HL-60 (cell line): Measurements from ENCODE around the gene LRMDA.

ENCODE experiments used
- POLR2AphosphoS5 ChIP-seq: IDR thresholded peaks from 2 replicates; pipeline ENCODE4 v1.6.1; 2012; ENCODE audit warnings: low read depth
- TF ChIP-seq, protein P1 (sequence below): IDR thresholded peaks from one replicate; pipeline ENCODE4 v1.5.1; 2011; ENCODE audit warnings: low read length, control low read depth, inconsistent platforms; ENCODE audit not compliant: insufficient read depth

- TF ChIP-seq, protein P1, sequence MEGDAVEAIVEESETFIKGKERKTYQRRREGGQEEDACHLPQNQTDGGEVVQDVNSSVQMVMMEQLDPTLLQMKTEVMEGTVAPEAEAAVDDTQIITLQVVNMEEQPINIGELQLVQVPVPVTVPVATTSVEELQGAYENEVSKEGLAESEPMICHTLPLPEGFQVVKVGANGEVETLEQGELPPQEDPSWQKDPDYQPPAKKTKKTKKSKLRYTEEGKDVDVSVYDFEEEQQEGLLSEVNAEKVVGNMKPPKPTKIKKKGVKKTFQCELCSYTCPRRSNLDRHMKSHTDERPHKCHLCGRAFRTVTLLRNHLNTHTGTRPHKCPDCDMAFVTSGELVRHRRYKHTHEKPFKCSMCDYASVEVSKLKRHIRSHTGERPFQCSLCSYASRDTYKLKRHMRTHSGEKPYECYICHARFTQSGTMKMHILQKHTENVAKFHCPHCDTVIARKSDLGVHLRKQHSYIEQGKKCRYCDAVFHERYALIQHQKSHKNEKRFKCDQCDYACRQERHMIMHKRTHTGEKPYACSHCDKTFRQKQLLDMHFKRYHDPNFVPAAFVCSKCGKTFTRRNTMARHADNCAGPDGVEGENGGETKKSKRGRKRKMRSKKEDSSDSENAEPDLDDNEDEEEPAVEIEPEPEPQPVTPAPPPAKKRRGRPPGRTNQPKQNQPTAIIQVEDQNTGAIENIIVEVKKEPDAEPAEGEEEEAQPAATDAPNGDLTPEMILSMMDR, result no peak
- TF ChIP-seq POLR2AphosphoS5, result no peak
Measured at GRCh38 chr10:75858339-75858738, 426.9 kb downstream of the LRMDA start.
